Right forelimb (tissue), 1 donor: ENCODE data around the gene ROR2.

Experiments used
- DNase-seq: peaks from one replicate; pipeline ENCODE4 v3.0.0-alpha.2; 2018

ROR2 gene

DNA sequence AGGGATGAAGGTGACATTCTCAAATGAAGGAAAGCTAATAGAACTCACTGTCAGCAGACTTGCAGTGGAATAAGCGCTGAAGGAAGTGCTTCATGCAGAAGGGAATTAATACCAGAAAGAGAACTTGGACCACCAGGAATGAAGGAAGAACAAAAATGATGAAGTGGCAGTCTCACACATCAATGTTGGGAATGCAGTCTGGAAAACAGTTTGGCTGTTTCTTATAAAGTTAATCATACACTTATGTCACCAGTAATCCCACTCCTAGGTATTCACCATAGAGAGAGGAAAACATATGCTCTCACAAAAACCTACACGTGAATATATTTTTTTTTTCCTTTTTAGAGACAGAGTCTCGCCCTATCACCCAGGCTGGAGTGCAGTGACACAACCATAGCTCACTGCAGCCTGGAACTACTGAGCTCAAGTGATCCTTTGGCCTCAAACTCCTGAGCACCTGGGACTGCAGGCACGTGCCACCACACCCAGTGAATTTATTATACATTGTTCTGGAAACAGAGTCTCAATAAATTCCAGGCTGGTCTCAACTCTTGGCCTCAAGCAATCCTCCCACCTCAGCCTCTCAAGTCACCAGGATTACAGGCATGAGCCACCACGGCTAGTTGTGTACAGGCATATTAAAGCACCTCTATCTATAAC, 81.2 kb downstream of the ROR2 start:
- no peak for DNase-seq

- no peak for DNase-seq
These were observed 82.3 kb downstream of the ROR2 start for GRCh38 chr9:91867740-91868139.

DNA sequence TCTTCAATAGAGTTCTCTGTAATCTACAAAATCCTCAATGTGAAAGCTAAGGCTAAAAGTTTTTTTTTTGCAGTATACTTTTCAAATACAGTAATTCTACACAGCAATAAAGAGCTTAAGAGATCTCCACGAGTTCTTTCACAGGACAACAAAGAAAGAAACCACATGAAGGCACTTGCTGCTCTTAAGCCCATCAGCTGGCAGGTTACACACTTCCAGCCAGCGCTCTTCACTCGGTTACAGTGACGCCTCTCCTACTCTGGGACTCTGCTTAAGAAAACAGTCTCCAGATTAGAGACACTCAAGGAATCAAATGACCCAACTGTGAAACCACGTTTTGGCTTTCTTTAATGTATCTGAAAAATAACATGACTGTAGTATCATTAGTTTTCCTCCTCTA, 85.0 kb downstream of the ROR2 start:
- no peak for DNase-seq

DNA sequence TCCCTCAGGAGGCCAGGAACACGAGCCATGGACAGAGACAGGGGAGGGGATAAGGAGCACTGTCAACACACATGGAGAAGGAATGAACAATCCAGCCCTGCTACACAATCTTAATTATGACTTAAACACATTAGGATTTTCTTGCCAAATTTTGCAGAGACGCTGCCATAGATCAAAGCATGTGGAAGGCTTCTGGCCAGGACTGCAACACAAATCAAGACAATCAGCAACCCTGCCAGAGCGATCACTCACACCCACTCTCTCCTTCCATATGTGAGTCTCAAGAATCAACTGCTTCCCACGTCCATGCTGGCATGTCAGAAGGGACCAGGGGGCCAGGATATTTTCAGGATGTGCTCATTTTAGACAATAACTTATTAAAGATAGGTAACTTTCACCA, 85.6 kb downstream of the ROR2 start:
- peak; percentile 64 for DNase-seq

DNA sequence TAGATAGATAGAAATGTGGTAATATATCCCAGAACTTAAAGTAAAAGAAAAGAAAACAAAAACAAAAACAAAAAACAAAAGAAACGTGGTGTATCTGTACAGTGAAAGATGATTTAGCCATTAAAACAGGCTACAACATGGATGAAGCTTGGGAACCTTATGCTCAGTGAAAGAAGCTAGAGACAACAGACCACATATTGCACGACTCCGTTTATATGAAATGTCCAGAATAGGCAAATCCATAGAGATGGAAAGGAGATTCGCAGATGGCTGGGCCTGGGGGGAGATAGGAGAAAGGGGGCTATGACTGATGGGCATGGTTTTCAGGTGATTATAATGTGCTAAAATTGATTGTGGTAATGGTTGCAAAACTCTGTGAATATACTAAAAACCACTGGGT, 86.6 kb downstream of the ROR2 start:
- DNase-seq: no peak

- no peak for DNase-seq
These were observed 91.6 kb downstream of the ROR2 start for GRCh38 chr9:91858213-91859030.

DNA sequence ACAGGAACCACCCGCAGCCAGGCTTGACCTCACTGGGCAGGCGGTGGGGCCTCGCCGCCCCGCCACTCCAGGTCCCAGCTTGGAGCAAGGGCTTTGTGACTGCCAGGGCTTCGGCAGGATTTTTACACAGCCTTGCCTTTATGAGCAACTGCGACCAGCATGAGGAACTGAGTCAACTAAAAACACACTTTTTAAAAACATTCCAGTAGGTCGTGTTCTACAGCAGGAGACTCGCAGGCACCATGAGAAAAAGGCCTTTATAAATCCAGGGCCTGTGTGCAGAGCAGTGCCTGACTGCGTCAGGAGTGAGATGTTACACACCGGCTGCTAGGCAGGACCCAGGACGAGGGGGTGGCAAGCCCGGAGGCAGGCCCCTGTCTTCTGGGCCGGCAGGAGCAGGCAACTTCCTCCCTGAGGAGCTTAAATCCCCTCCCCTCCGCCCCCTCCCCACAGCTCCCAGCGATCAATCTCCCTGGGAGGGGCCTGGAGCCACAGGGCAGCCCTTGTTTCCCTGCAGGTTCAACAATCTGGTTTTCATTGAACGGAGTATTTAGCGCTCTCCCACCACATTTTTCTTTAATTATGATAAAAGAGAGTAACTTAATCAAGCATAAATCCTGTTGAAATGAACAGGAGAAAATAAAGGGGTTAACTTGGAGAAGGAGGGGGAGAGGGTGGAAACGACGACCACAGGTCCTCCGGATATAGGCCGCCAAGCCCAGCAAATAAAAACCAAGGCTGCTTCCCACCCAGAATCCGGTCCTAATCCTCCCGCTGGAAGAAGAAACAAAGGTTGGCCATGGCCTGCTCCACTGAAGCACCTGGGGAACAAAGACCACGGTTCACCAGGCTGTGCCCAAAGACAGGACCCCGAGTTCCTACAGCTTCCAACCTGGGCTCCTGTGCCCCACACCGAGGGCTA, 92.5 kb downstream of the ROR2 start:
- no peak for DNase-seq

GRCh38 chr9:91856419-91856818, 93.6 kb downstream of the ROR2 start:
- DNase-seq: no peak

- no peak for DNase-seq
These were observed 94.8 kb downstream of the ROR2 start for GRCh38 chr9:91855196-91855595.

DNA sequence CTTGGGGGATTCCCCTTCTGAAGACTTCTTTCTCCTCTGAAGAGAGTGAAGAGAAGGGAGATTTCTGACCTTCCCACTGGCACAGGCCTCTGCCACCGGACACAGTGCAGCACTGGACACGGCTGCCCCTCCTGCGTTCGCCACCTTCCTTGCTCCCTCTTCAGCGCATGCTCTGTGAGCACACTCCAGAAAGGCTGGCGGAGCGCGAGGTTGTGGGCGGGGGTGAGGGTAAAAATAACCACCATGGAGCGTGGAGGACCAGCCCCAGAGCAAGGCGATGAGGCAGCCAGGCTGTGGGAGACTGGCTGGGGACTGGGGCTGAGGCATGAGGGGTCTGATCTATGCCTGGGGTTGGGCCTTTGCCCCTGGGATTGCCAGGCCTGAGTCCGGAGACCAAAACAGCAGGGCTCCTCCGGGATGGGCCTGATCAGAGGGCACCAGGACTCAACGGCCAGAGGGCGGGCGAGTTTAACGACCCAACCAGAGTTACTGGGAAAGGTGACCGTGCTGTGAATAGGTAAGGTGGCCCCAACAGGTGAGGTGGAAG, 97.2 kb downstream of the ROR2 start:
- DNase-seq: no peak

GRCh38 chr9:91849694-91850093, 100.3 kb downstream of the ROR2 start:
- no peak for DNase-seq

DNA sequence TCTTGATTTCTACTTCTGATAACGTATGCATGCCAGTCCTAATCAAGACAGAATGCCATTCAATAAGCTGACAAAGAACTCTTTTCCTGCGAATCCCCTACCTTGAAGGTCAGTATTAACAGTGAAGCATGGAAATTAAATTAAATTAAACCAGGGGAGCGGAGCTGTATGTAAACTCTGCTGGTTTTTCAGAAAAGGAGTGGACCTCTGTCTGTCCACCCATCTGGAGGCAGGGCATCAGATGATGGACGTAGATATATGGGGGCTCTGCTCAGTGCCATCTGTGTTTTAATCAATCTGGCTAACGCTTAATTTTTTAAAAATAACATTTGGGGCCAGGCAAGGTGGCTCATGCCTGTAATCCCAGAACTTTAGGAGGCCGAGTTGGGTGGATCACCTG, 101.9 kb downstream of the ROR2 start:
- DNase-seq: peak; percentile 23

GRCh38 chr9:91847581-91848091, 102.4 kb downstream of the ROR2 start:
- peak; percentile 78 for DNase-seq

GRCh38 chr9:91845879-91846278, 104.1 kb downstream of the ROR2 start:
- DNase-seq: peak; percentile 18

- peak; percentile 39 for DNase-seq
These were observed 105.2 kb downstream of the ROR2 start for GRCh38 chr9:91844701-91845291.

GRCh38 chr9:91844190-91844589, 105.8 kb downstream of the ROR2 start:
- peak; percentile 68 for DNase-seq

DNA sequence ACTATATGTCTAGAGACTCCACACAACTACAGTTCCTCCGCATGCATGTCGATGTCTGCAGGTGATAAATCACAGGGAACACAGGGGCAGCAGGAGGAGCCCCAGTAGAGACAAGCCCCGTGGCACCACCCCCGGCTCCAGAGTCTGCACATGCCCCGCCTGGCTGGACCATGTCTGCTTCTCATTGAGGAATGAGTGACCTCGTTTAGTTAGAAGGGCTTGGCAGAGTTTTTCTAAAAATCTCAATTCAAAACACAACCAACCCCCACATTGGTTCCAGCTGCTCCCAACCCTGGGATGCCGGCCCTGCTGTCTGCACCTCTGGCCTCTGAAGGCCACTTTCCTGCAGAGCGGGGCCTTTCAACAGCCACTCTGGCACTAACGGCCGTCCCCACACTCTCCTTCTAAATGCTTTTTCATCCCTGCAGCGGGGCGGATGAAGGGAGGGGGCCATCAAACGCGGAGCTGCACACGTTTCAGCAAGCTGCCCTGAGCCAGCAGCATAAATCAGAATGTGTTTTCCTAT, 106.3 kb downstream of the ROR2 start:
- DNase-seq: peak; percentile 83

DNA sequence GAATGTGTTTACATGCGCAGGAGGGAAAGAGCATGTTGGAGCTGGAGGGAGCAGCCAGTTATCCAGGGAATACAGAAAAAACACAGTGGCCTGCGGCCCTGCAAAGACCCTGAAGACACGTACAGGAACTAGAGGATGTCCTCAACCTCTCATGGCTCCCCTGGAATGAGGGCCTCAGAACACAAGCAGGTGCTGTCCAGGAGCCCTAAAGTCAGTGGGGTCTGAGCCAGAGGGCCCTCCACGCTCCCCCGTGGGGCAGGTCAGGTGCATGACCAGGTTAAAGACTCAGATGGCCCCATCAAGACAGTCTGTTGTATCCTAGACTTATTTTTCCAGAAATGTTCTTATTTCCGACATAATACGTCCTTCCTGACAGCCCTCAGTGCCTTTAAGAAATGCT, 106.9 kb downstream of the ROR2 start:
- DNase-seq: no peak

DNA sequence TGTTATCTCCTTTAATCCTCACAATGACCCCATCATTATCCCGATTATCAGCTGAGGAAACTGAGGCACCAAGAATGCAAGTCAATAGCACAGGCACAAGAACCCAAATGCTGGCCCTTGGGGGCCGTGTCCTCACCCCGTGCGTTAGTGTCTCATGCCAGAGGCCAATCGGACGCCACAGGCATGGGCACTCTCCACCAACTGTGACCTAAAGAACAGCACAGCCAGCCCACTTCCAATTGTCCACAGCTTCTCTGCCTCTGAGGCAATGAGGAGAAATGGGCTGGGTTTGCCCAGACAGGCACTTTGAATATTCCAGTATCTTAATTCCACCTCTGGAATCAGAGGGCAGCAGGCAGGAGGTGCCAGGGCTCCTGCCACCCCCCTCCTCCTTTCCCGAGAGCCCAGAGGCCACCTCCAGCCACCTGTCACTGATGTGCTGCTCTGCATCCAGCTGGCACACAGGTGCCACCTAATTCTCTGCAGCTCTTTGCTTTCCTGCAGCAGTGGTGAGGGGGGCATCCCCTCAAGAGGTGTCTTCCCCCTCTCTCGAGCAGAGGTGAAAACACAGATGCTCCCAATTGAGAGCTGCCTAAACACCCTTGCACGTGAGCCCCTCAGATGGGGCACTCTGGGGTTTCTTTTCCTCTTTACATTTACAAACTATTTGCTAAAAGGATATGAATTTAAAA, 107.5 kb downstream of the ROR2 start:
- no peak for DNase-seq

DNA sequence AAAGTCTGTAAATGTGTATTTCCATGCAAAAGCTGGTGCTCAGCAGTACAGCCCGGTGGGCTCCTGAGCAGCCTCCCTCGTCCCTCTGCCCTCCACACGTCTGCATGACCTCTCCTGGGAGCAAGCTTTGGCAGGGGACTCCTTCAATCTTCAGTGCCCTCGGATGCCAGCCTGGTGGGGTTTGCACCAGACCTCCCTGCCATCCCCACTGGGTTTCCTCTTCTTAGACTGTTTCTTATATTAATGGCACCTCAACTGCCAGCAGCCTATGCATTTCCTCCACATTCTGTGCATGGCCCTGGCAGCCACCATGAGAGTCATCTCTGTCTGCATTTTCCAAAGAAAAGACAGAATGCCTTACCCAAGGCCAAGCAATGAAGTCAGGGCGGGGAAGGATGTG, 108.4 kb downstream of the ROR2 start:
- DNase-seq: no peak

- DNase-seq: no peak
These were observed 109.1 kb downstream of the ROR2 start for GRCh38 chr9:91840882-91841281.

GRCh38 chr9:91840469-91840868, 109.6 kb downstream of the ROR2 start:
- DNase-seq: no peak
